HUES6 (cell line): Measurements from ENCODE around the gene C16orf95.

Source experiments
- H3K27ac ChIP-seq: 2 replicates; pipeline ENCODE4 v1.7.0; 2013; ENCODE audit warnings: low read depth, mild to moderate bottlenecking, low read length, inconsistent platforms
- H3K27me3 ChIP-seq: 2 replicates; pipeline ENCODE4 v1.6.1; 2013; ENCODE audit warnings: low read length; ENCODE audit not compliant: control insufficient read depth, insufficient read depth
- H3K36me3 ChIP-seq: 2 replicates; pipeline ENCODE4 v1.6.1; 2013; ENCODE audit warnings: low read length; ENCODE audit not compliant: control insufficient read depth, insufficient read depth
- H3K4me1 ChIP-seq: 2 replicates; pipeline ENCODE4 v1.6.1; 2013; ENCODE audit warnings: low read length; ENCODE audit not compliant: control insufficient read depth, insufficient read depth
- H3K4me3 ChIP-seq: 2 replicates; pipeline ENCODE4 v1.5.1; 2013; ENCODE audit warnings: low read depth, low read length
- H3K9ac ChIP-seq: one replicate; pipeline ENCODE4 v1.6.1; 2013; ENCODE audit warnings: mild to moderate bottlenecking, low read length
- H3K9me3 ChIP-seq: 2 replicates; pipeline ENCODE4 v1.6.1; 2013; ENCODE audit warnings: low read depth, low read length; ENCODE audit not compliant: control insufficient read depth, insufficient read depth

Gene C16orf95

DNA sequence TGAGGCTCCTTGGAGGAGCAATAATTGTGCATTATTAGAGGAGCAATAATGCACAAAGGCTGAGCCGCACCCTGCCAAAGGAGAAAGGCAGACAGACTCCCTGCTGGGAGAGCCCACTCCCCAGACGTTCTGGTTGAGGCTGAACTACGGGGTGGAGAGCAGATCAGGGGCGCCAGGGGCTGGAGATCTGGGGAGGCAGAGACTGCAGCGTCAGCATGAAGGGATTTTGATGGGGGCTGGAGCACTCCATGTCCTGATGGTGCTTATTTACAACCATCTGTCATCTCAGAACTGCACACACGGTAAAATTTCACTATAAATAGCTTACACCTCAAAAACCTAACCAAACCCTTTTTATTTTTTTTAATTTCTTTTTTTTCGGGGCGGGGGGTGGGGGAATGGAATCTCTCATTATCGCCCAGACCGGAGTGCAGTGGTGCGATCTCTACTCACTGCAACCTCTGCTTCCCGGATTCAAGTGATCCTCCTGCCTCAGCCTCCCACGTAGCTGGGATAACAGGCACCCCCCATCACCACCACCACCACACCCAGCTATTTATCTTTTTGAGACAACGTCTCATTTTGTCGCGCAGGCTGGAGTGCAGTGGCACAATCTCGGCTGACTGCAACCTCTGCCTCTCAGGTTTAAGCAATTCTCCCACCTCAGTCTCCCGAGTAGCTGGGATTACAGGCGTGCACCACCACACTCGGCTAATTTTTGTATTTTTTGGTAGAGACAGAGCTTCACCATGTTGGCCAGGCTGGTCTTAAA, 4.3 kb upstream of the C16orf95 start:
- Histone ChIP-seq H3K27me3 (no peaks in the 10 kb centered on the region), H3K9me3 (no peaks in the 10 kb centered on the region), H3K9ac (no peak overlapping the region), H3K36me3 (peaks cover 7% of the 10 kb centered on the region; the same call in 1 of the 2 replicates), H3K27ac (no peak overlapping the region), H3K4me3 (no peak overlapping the region), H3K4me1 (peaks cover 8% of the 10 kb centered on the region)

DNA sequence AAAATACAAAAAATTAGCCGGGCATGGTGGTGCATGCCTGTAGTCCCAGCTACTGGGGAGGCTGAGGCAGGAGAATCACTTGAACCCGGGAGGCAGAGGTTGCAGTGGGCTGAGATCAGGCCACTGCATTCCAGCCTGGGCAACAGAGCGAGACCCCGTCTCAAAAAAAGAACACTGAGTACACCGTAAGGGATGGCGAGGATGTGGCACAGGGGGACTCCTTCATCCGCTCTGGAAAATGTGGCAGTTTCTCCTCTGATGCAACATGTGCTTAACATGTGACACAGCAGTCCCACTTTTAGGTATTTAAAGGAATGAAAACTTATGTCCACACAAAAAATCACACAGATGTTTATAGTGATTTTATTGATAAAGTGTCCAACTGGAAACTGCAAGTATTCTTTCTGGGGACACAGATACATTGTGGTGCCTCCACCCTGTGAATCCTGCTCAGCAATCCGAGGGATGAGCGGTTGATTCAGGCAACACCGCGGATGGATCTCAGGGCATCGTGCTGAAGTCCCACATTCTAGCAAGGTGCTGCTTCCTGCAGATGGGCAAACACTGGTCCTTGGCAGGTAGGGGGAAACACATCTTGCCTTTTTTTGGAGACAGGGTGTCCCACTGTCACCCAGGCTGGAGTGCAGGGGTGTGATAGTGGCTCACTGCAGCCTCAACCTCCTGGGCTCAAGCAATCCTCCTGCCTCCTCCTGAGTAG, 3.5 kb upstream of the C16orf95 start:
- Histone ChIP-seq H3K27ac (no peak overlapping the region), H3K4me1 (peaks cover 8% of the 10 kb centered on the region), H3K9me3 (no peaks in the 10 kb centered on the region), H3K36me3 (peaks cover 7% of the 10 kb centered on the region; the same call in 1 of the 2 replicates), H3K9ac (no peak overlapping the region), H3K4me3 (no peak overlapping the region), H3K27me3 (no peaks in the 10 kb centered on the region)

DNA sequence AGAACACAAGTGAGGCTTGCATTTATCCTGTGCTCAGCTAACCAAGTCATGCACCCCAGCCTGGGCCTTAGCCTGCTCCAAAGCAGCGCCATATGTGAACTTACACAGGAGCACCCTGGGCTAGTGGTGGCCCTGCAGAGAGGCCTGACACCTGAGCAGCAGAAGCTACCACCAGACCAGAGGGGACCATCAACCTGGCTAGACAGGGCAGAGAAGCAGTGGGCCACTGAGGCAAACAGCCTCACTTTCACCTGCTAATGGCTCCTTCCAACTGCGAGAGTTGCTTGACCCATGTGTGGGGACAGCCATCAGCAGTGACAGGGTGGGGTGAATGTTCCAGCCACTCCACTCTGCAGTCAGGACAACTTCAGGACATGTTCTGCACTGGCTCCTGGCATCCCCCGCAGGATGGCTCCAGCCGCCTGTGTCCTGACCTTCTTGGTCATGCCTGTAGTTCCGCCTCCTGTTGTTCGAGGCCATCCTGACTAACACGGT, 2.9 kb upstream of the C16orf95 start:
- Histone ChIP-seq H3K9me3 (no peaks in the 10 kb centered on the region), H3K36me3 (peaks cover 7% of the 10 kb centered on the region; the same call in 1 of the 2 replicates), H3K27ac (no peak overlapping the region), H3K9ac (no peak overlapping the region), H3K4me1 (peaks cover 8% of the 10 kb centered on the region), H3K4me3 (no peak overlapping the region), H3K27me3 (no peaks in the 10 kb centered on the region)

DNA sequence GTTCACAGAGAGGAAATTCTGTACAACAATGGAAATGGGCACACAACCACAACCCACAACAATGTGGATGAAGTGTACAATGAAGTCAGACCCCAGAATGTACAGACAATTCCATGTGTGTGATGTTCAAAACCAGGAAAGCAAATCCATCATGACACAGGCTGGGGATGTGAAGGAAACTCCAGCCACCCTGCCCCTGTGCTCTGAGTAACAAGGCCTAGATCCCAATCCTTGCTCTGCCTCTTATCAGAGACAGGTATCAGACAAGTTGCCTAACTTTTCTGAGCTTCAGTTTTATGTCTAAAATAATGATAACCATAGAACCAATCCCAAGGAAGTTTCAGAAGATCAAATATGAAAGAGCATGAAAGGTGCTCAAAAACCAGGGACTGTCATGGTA, 1.8 kb upstream of the C16orf95 start:
- 0 out of 2 replicates have a peak overlapping the region, but pooled peaks have one; percentile 84 for H3K4me3 ChIP-seq
- H3K9me3 ChIP-seq = no peaks in the 10 kb centered on the region
- peaks cover 7% of the 10 kb centered on the region; the same call in 1 of the 2 replicates for H3K36me3 ChIP-seq
- H3K27me3 ChIP-seq = no peaks in the 10 kb centered on the region
- H3K4me1 ChIP-seq = peaks cover 5% of the 10 kb centered on the region
- H3K9ac ChIP-seq = no peak overlapping the region
- no peak overlapping the region for H3K27ac ChIP-seq

DNA sequence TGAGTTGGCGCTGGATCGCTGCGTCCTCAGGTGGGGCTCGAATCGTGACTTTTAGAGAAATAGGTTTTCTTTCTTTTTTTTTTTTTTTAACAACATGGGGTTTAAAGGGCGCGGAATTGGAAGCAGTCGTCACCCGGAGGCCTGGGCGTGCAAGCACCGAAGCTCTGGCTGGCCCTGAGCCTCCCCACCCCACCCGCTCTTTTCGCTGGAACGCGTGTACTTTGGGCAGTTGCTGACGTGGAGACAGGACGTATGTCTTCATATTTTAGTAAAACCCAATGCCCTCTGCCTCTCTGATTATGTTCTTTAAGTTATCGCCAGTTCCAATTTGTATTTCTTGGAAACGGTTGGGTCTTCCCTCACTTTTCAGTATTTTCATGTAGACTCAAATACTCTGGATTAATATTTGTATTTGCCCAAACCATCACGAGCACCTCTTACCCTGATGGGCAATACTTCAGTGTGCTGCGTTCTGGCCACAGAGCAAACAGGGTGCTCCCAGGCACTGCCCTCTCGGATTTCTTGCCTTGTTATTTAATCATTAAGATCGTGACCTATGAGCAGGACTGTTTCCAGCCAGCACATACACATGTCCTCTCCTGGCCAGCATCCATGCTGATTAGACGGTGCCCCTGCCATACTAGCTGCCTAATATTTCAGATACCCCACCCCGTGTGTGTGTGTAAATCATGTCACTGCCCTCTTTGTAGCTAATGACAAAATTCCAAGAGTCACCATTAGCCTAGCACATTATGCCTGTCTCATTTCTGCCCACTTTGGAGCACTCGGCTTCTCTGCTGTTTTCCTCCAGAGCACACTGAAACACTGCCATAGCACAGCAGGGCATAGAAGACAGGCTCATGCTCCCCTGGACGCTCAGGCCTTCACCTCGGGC, 805 bp upstream of the C16orf95 start:
- peak overlapping the region; percentile 94 for H3K27ac ChIP-seq
- no peaks in the 10 kb centered on the region for H3K9me3 ChIP-seq
- peak overlapping the region; percentile 84 for H3K4me3 ChIP-seq
- peaks cover 5% of the 10 kb centered on the region for H3K4me1 ChIP-seq
- H3K27me3 ChIP-seq = no peaks in the 10 kb centered on the region
- peaks cover 7% of the 10 kb centered on the region; the same call in 1 of the 2 replicates for H3K36me3 ChIP-seq
- H3K9ac ChIP-seq = peak overlapping the region; percentile 98

DNA sequence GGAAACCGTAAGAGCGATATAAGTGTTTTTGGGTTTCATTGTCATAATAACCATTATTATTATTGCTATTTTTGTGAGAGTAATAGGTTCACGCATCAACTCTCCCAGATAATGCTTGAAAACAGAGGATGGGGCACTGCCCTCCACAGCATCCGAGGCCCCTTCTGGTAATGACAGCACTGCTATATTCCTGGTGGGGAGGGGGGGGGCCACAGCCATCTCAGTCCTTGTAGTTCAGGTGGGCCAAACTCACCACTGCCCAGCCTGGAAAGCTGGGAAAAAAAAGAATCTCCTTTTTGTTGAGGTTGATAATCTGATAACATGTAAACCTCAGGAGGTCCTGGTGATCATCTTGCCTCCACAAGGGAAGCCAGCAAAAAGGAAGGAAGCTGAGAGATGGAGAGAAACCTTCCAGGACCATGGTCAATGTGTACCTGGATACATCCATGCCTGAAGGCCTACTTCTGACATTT, 706 bp downstream of the C16orf95 start:
- H3K4me3 ChIP-seq = peak overlapping the region; percentile 84
- H3K9me3 ChIP-seq = no peaks in the 10 kb centered on the region
- H3K9ac ChIP-seq = peak overlapping the region; percentile 98
- H3K4me1 ChIP-seq = peaks cover 5% of the 10 kb centered on the region
- H3K27me3 ChIP-seq = no peaks in the 10 kb centered on the region
- peaks cover 7% of the 10 kb centered on the region; the same call in 1 of the 2 replicates for H3K36me3 ChIP-seq
- H3K27ac ChIP-seq = no peak overlapping the region

DNA sequence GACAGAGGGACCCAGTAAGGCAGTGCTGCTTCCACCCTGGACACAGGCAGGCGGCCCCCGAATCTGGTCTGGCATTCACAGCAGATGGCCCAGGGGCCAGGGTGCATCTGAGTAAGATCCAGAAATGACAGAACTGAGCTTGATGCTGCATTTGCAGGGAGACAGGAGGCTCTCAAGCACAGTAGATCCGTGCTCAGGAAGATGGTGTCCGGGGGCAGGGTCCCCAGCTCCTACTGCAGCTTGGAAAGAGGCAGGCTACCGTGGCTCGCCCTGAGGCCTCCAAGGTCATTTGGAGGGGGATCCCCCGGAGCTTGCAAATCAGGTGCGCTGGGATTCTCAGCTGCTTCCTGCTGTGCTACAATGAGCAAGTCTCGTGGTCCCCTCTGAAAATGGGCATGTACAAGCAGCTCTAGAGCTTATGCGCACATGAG, 2.2 kb downstream of the C16orf95 start:
- H3K4me1 ChIP-seq = peaks cover 5% of the 10 kb centered on the region
- H3K9ac ChIP-seq = no peak overlapping the region
- H3K4me3 ChIP-seq = no peak overlapping the region
- H3K36me3 ChIP-seq = peaks cover 5% of the 10 kb centered on the region; the same call in 1 of the 2 replicates
- no peak overlapping the region for H3K27ac ChIP-seq
- H3K27me3 ChIP-seq = no peaks in the 10 kb centered on the region
- H3K9me3 ChIP-seq = no peaks in the 10 kb centered on the region

DNA sequence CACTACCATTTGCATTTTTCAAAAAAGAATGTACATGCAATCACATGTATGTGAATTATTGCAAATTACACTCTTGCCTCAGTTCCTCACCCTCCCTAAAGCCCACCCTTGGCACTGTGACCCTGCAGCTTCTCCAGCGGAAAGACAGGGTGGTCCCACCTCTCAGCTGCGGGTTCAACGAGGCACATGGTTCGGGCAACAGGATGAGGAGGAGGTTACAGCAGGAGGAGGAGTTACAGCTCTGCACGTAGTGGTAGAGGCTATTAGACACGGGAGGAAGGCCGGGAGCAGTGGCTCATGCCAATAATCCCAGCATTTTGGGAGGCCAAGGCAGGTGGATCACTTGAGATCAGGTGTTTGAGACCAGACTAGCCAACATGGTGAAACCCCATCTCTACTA, 5.2 kb downstream of the C16orf95 start:
- Histone ChIP-seq H3K9me3 (0 out of 2 replicates have a peak, but pooled peaks cover 6% of the 10 kb centered on the region), H3K27me3 (no peaks in the 10 kb centered on the region), H3K4me1 (no peaks in the 10 kb centered on the region), H3K4me3 (no peak overlapping the region), H3K27ac (no peak overlapping the region), H3K36me3 (no peaks in the 10 kb centered on the region), H3K9ac (no peak overlapping the region)

DNA sequence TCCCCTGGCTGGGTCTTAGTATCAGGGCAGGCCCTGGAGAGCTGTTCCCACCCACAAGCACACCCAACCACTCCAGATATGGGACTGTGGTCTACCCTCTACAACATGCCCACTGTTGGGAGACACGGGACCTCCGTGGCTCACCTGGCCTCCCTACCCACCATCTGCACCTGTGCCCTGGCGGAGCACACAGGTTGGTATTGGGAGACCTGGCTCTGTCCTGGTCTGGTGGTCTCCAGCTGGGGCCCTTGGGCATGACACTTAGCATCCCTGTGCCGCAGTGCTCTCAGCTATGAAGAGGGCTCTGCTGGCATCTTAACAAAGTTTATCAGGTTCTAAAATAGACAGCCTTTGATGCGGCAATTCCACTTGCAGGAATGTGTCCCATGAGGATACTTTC, 5.8 kb downstream of the C16orf95 start:
- Histone ChIP-seq H3K4me3 (no peak overlapping the region), H3K27me3 (no peaks in the 10 kb centered on the region), H3K36me3 (no peaks in the 10 kb centered on the region), H3K9me3 (0 out of 2 replicates have a peak, but pooled peaks cover 6% of the 10 kb centered on the region), H3K27ac (no peak overlapping the region), H3K4me1 (0 out of 2 replicates have a peak, but pooled peaks cover 2% of the 10 kb centered on the region), H3K9ac (no peak overlapping the region)

DNA sequence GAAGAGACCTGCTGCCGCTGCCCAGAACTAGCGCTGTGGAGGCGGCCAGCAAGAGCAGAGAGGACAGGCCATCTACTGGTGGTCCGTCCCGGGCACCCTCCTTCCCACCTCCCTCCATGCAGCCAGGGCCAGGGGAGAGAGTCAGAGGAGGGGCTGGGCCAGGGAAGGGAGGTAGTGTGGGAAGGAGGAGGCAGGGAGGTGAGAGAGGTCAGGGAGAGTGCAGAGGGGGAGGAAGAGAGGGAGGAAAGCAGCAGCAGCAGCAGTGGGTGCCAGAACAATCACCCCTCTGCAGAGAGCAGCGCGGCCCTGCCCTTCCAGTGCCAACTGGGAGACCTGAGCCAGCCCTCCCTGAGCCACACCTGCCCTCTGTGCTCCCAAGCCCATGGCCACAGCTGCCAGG, 6.6 kb downstream of the C16orf95 start:
- Histone ChIP-seq H3K9me3 (0 out of 2 replicates have a peak, but pooled peaks cover 6% of the 10 kb centered on the region), H3K4me3 (no peak overlapping the region), H3K9ac (no peak overlapping the region), H3K36me3 (no peaks in the 10 kb centered on the region), H3K4me1 (peaks cover 9% of the 10 kb centered on the region), H3K27me3 (no peaks in the 10 kb centered on the region), H3K27ac (no peak overlapping the region)
